SIG-M5 treated with dmso at 0.1 percent for 504 hours (cell line): Measurements from ENCODE around the gene DEF6.
A peak's percentile ranks its signal among the peaks of the same experiment; 100 is the strongest.

ENCODE experiments used
- DNase-seq: peaks from one replicate; lab custom pipeline; 2025; ENCODE audit not compliant: unreplicated experiment; lab: John Stamatoyannopoulos, UW

DEF6 gene

DNA sequence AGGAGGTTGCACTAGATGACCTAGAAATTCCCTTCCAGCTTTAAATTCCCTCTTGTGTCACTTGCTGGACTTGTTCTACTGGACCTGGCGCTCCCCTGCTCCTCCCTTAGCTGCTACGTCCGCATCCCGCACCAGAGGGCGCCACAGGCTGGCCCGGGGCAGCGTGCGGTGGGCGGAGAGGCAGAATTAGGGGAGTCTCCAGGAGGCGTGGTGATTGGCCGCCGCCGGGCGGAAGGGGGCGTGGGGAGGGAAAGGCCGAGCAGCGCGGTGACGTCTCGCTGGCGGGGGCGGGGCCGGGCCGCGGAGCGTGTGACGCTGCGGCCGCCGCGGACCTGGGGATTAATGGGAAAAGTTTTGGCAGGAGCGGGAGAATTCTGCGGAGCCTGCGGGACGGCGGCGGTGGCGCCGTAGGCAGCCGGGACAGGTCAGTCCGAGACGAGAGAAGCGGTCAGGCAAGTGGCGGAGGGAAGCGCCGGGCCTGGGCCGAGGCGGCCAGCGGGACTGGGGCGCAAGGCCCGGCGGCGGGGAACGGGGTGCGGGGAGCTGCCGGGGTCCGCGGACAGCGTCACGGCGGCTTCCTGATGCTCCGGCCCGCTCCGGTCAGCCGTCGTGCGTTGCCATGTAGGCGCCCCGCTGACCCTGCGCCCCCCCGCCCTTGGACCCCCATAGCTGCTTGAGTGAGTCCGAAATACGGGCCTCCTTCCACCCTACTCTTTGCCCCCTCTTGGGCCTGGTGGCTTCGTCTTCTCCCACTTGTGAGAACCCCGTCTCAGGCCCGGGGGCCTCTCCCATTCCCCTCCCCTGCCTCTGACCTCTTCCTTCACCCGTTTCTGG is 44.9 kb downstream of the DEF6 start, which contains the start of gene PPARD:
TSS of gene PPARD (plus strand) at position 301 of the 834 bp plus-strand sequence. CDS start 68,530 bp downstream, outside the sequence.
- peak; percentile 84 for DNase-seq

- peak; percentile 76 for DNase-seq
Observed at GRCh38 chr6:35343092-35343834, 45.6 kb downstream of the DEF6 start.

DNA sequence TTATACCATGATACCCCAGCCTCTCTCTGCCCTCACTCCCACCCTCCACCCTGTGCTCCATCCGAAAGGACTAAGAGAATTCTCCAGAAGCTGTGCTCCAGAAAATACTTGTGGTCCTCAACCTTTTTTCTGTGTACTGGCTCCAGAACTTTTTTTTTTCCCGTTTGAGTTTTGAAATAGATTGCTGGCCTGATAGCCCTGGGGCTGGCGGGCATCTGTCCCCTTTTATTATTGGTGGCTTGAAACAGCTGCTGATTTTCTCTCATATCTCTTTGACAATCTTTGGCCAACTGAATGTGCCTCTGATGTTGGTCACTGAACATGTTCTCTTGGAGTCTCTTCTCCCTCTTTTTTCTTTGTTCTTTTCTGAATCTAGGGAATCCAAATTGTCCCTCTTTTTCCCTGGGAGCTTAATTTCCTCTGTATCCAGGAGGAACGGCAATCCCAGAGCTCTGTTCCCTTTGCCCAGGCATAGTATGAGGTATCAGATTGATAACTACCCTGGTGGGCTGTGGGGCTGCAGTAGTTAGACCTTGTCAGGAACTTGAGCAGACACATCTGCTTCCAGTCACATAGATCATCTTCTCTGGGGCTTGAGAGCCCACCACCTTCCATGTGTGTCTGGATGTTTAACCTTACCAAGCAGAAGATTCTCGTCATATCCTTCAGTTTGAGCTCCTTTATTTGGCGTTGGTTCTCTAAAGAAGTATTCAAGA is 46.4 kb downstream of the DEF6 start:
- DNase-seq: no peak

DNA sequence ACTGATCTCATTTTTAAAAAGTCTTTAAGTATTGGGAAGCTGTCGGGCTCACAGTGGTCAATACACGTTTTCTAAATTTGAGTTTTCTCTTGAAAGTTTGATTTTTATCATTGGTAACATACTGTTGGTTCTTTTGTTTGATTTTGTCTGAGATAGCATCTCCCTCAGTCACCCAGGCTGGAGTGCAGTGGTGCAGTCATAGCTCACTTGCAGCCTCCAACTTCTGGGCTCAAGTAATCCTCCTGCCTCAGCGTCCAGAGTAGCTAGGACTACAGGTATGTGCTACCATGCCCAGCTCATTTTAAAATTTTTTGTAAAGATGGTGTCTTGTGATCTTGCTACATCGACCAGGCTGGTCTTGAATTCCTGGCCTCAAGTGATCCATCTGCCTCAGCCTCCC is 53.8 kb downstream of the DEF6 start:
- no peak for DNase-seq

GRCh38 chr6:35352735-35353134 is 55.1 kb downstream of the DEF6 start:
- no peak for DNase-seq

- DNase-seq: no peak
Observed at GRCh38 chr6:35354361-35355135, 56.9 kb downstream of the DEF6 start.

GRCh38 chr6:35356391-35356790 is 58.8 kb downstream of the DEF6 start:
- no peak for DNase-seq

DNA sequence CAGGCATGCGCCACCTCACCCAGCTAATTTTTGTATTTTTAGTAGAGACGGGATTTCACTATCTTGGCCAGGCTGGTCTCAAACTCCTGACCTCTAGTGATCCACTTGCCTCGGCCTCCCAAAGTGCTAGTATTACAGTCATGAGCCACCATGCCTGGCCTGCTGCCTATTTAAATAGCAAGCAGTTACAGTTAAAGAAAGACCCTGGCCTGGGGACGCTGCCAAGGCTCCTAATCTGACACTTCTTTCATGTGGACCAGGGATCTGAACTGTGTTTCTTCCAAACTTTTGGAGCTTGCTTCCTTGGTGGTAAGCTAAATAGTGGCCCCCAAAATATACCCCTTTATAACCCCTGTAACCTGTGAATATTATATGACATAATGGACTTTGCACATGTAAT is 60.1 kb downstream of the DEF6 start:
- DNase-seq: no peak

DNA sequence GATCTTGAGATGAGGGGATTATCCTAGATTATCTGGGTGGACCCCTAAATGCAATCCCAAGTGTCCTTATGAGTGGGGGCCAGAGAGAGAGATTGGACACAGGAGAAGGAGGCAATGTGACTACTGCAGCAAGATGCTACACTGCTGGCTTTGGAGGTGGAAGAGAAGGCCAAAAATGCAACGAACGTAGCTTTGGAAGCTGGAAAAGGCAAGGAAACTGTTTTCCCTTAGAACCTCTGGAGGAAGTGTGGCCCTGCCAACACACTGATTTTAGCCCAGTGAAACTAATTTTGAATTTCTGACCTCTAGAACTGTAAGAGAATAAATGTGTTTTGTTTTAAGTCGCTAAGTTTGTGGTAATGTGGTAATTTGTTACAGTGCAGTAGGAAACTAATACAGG is 60.5 kb downstream of the DEF6 start:
- no peak for DNase-seq

- DNase-seq: no peak
Observed at GRCh38 chr6:35359346-35359743, 61.7 kb downstream of the DEF6 start.

DNA sequence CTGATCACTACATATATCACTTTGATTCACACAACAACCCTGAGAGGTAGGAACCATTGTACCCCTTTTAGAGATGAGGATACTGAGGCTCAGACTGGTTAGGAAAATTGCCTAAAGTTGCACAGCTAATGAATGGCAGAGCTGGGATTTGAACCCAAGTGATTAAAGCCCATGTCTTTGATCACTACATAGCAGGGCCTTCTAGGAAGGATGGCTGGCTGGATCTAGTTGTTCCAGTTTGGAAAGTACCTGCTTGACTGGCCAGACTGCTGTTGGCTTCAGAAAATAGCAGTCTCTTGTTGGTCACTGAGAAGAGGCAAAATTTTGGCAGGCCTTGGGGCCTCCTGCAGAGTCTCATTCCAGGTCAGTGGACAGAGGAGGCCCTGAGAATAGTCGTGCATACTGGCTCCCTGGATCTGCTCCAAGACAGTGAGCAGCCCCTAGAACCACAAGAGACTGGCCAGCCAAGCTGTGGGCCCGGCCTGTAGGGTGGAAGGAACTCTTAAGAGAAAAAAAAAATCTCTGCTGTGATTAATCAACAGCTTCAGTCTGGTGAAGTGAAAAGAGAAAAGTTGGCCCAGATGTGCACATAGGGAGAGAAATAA is 62.2 kb downstream of the DEF6 start:
- no peak for DNase-seq

DNA sequence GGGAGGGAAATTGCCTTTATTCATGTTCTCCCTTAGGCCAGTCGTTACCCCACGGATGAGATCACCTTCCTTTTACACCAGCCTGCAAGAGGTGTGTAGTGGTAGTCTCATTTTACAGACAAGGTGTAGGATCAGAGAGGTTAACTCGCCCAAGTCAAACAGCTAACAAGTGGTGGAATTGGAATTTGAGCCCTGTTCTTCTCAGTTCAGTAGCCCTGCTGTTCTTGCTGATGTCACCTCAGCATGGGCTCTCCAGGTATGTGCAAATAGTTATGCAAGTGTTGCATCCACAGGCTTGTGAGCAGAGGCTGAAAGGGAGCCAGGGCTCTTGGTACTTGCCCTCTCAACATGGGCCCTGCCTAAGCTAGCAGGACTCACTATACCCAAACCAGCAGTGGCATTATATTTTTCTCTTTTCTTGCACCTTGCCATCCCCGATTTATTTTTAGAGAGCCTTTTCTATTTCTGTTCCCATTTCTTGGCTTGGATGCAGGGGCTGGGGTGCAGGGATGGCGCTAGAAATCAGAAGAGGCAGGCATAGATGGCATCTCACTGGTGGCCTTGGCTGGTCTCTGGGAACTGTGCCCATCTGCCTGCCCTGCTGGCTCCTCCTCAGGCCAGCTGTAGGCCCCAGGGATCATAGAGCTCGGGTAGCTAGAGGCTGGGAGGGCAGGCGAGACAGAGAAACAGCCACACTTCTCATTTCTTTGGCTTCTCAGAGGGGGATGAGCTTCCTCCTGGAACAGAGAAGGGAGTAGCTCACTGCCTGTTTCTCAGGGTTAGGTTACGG is 62.9 kb downstream of the DEF6 start:
- no peak for DNase-seq

DNA sequence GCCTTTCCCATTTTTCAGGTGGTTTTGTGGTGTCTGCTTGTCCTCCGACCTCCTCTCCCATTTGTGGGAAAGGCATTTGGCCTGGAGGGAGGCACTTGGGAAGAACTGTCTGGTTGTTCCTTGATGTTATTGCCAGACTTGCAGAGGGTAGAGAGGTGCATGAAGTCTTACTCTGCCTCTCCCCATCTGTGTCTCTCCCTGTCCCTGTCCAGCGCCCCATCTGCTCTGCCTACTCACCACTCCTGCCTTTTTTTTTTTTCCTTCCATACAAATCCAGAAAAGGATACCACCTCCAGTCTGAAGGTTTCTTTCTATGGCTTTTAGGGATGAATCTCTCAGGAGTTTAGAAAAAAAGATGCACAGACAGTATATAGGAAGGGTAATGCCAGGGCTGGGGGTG is 64.6 kb downstream of the DEF6 start:
- DNase-seq: no peak

DNA sequence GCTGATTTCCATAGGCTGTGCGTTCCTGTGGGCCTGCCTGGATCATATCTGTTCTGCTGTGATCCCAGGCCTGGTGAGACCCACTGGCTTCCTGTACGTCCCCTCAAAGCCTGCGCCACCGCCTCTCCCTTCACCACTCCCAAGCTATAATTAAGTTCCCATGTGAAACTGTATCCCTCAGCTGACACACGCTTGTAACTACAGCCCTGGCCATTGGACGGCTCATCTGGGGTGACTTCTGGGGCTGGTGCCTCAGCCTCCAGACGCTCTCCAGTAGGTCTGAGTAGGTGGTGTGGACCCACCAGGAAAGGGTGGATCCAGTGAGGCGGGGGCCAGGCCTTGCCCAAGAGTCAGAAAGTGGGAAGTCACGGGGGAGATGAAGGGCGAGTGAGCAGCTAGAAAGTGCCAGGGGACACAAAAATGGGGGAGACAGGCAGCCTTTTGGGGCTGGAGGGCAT is 65.7 kb downstream of the DEF6 start:
- peak; percentile 82 for DNase-seq

DNA sequence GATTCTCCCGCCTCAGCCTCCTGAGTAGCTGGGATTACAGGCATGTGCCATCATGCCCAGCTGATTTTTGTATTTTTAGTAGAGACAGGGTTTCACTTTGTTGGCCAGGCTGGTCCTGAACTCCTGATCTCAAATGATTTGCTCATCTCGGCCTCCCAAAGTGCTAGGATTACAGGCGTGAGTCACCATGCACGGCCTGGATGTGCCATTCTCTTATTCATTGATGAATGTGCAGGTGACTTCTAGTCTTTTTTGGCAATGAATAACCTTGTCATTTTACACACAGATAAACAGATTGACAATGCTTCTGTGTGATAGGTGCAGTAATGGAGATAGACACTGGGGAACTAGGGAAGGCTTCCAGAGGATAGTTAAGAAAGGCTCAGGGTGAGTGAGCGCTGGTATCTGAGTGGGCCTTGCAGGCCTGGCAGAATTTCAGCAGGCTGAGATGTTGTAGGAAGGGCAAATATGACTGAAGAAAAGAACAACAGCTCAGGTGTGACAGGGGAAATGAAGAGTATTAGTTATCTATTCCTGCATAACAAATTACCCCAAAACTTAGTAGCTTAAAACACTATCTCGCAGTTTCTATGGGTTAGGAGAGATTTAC is 68.1 kb downstream of the DEF6 start:
- DNase-seq: no peak

DNA sequence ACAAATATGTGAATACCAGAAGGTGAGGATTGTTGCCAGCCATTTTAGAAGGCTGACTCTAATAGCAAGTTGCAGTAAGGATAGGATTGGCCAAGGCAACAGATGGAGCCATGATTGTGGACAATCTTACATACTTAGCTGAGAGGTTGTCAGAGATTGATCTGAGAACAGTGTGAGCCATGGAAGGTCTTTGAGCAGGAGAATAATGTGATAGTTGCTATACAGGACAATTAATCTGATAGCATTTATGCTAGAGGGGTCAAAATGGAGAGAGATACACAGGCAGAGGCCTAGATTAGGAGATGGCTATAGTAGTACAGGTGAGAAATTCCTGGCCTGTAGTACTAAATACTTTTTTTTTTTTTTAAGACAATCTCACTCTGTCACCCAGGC is 68.6 kb downstream of the DEF6 start:
- DNase-seq: no peak

DNA sequence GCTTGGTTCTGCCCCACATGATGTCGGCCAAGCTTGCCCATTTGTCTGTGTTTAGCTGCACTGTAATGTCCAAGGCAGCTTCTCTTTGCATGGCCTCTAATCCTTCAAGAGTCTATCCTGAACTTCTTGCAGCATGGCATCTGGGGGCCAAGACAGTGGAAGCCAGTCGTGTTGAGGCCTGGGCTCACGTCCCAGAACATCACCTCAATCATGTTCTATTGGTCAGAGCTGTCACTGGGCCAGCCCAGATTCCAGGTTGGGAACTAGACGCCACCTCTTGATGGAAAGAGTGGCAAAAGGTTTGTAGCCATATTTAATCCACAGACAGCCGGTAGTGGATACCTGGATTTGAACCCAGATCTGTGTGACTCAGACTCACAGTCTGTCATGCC is 70.0 kb downstream of the DEF6 start:
- no peak for DNase-seq

- peak; percentile 39 for DNase-seq
Observed at GRCh38 chr6:35368038-35368887, 70.6 kb downstream of the DEF6 start.
